GM21526 (cell line): Measurements from ENCODE around the gene ZRANB3.
"Not testable (repeated sequence)": the region's sequence is repeated elsewhere in the genome, so short reads cannot be mapped to it uniquely, and the experiment has no call there.

Experiments used
- ATAC-seq: cut with Tn5 transposase; IDR thresholded peaks from one replicate; pipeline ENCODE4 v1.9.1; 2021; ENCODE audit warnings: moderate library complexity; ENCODE audit not compliant: unreplicated experiment, low FRiP score

ZRANB3 gene

GRCh38 chr2:135530313-135531230 lies at the start of gene ZRANB3:
Gene ZRANB3, minus strand, starts transcription at chr2:135531218.
- ATAC-seq, result peak; percentile 74

DNA sequence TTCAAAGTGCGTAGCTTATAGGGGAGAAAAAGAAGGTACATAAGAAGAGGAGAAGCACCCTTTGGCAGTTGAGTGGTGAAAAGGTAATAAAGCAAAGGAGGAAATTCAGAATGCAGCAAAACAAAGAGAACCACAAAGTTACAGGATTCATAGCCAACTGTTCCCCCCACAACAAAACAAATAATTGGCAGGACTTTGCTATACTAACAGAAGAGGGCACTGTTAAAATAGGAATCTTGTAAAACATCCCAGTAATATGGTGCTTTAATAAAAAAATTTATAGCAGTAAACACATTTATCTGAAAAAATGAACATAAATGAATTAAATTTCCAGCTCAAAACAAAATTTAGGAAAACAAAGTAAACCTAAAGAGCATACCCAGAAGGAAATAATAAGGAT lies 42.6 kb upstream of the ZRANB3 start:
- no peak for ATAC-seq

GRCh38 chr2:135570884-135571283 lies 39.9 kb upstream of the ZRANB3 start:
- ATAC-seq, result no peak

DNA sequence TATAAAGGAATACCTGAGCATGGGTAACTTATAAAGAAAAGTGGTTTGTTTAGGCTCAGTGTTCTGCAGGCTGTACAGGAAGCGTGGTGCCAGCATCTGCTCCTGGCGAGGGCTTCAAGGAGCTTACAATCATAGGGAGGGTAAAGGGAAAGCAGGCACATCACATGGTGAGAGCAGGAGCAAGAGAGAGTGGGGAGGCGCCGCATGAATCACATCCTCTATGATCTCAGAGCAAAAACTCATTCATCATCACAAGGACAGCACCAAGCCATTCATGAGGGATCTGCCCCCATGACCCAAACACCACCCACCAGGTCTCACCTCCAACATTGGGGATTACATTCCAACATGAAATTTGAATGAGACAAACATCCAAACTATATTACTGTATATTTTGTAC lies 32.8 kb upstream of the ZRANB3 start:
- ATAC-seq, result no peak

GRCh38 chr2:135561925-135562324 lies 30.9 kb upstream of the ZRANB3 start:
- ATAC-seq, result no peak

DNA sequence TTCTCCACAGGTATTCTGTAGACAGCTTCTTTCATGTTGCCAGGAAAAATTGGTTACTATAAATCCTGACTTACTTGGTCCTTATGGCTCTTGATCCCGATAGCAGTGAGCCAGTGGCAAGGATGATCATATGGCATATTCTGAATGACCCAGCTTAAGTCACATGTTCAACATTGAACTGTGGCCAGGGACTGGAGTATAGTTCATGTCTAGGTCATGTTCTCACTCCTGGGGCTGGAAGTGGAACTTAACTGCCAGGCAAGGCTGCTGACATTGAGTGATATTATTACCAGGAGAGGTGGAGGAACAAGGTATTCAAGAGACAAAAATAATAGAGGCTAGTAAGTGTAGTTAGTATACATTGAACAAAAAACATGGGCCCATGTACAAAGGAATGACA lies 26.5 kb upstream of the ZRANB3 start:
- ATAC-seq, result no peak

DNA sequence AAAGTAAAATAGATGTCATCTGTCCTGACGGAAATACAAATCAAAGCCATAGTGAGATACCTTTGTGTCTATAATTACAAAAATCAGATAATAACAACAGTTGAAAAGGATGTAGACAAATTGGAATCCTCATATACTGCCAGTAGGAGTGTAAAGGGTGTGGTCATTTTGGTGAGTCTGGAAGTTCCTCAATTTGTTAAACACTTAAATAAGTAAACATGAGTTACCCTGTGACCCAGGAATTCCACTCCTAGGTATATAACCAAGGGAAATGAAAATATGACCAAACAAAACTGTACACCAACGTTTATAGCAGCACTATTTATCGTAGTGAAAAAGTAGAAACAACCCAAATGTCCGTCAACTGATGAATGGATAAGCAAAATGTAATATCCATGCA lies 24.3 kb upstream of the ZRANB3 start:
- ATAC-seq, result no peak

DNA sequence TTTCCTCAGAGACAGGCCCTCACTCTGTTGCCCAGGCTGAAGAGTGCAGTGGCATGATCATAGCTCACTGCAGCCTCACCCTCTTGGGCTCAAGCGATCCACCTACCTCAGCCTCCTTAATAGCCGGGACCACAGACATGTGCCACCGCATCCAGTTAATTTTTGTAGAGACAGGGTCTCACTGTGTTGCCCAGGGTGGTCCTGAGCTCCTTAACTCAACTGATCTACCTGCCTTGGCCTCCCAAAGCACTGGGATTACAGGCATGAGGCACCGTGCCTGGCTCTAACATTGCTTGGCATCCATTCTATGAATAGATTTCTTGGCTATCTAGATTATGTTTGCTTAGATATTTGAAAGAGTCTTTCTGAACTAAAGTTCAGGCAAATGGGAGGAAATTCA lies 21.9 kb upstream of the ZRANB3 start:
- ATAC-seq, result no peak

DNA sequence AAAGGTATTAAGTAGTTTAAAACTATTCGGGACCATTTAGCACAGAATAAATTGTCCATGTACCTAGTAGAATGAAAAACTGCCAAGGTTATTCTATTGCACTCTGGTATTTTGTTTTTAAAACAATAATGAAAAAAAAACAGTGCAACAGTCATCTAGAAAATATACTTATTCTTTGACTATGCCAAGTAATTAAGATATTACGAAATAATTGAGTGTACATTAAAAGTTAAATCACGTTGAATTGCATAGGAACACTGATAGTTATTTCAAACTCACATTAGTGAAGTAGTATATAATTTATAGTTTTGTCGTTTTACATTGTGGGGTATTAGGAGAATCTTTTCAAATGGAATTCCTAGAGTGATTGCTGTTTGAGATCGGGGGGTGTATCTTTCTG lies 20.3 kb upstream of the ZRANB3 start:
- ATAC-seq, result no peak

- no peak for ATAC-seq
Measured at GRCh38 chr2:135547311-135547710, 16.3 kb upstream of the ZRANB3 start.

DNA sequence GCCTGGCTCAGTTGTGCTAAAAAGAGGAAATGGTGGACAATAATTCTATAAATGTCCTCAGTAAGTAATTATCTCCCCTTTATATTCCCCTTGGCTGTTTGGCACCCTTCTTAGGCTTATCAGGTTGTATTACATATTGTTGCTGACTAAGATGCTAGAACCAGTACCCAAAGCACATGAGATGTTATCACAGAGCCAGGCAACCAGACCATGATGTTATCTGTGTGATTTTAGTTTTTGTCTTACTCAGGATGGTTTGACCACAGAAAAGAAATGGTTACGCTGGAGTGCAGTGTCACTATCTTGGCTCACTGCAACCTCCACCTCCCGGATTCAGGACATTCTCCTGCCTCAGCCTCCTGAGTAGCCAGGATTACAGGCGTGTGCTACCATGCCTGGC lies 15.4 kb upstream of the ZRANB3 start:
- ATAC-seq, result no peak

DNA sequence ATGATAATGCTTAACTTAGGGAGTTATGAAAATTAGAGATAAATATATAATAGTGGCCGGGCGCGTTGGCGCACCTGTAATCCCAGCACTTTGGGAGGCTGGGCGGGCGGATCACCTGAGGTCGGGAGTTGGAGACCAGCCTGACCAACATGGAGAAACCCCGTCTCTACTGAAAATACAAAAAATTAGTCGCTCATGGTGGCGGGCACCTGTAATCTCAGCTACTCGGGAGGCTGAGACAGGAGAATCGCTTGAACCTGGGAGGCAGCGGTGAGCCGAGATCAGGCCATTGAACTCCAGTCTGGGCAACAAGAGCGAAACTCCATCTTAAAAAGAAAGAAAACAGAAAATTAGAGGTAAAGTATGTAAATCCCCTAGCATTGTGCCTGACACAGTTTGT lies 2.5 kb upstream of the ZRANB3 start:
- not testable (repeated sequence) for ATAC-seq

GRCh38 chr2:135532581-135532980 lies 1.6 kb upstream of the ZRANB3 start:
- no peak for ATAC-seq

DNA sequence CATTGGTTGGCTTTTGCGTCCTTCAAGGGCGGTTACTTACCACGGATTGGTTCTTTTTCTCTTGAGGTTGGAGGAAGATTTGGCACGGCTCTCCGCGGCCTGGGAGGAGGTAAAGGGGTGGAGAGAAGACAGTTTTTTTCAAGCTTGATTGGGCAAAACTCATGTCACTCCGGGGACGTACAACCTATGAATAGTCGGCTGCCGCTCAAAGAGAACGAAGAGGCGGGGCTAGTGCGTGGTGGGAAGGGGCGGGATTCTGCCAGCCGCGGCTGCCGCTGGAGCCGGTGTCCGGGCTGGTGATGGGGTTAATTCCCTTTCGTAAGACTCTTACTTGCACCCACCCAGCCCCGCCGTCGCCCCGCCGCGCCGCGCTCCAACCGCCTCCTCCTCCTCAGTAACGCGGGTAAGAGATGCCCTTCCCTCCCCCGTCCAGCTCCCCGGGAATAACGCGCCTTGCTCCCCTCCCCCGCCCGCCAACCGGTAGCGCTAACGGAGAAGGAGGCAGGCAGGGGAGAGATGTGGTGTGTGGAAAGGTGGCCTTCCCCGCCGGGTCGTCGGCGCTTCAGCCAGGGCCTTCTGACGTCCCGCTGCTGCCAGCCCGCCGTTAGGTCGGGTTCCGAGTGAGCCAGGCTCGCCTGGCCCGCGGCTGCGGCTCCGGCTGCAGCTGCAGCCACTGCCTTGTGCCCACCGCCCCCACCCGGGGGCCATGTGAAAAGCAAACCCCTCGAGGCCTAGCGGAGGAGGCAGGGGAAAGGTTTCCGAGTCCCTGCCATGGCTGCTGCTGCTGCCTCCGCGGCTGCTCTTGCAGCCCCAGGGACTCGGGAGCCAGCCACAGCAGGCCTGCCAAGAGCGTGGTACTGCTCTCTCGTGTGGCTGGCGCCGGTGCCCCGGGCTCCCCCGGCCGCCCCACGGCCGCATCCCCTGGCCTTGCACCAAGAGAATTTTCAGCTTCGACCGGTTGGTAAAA lies 496 bp upstream of the ZRANB3 start, which contains the start of gene R3HDM1:
TSS of gene R3HDM1 (plus strand) at position 254 of the 967 bp plus-strand sequence. CDS start 73,362 bp downstream, outside the sequence.
- peak; percentile 75 for ATAC-seq

- no peak for ATAC-seq
Measured at GRCh38 chr2:135528006-135528405, 3.0 kb downstream of the ZRANB3 start.

- no peak for ATAC-seq
Measured at GRCh38 chr2:135525786-135526185, 5.2 kb downstream of the ZRANB3 start.

- no peak for ATAC-seq
Measured at GRCh38 chr2:135512099-135512498, 18.9 kb downstream of the ZRANB3 start.

DNA sequence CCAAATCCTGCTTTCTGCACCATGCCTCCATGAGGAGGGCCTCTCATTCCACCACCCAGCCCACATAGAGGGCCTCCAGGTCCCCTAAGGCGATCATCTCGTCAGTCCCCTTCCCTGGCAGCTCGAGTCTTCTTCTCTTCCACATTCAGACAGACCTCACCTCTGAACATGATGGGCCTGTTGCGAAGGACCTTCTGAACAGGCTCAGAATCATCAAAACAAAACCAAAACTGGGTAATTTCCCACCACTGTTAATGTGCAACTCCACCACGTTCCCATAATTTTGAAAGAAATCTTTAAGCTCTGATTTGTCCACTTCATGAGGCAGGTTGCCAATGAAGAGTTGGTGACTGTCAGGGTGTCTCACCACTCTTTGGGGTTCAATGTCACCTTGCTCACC lies 20.4 kb downstream of the ZRANB3 start:
- ATAC-seq, result no peak

DNA sequence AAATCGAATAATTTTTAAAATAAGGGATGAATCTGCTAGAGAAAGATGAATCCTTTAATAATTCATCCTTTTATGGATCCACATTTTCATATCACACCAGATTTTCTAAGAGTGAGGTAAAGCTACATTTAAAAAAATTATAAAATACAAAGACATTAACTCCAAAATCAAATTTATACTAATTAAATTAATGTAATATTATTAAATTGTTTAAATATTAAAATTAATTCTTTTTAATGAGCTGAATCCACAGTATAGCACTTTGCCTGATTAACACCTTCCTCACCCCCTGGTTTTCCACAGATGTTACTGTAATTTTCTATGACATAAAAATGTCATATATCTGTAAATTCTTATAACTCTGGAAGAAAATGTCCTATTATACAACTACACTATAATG lies 26.2 kb downstream of the ZRANB3 start:
- no peak for ATAC-seq

GRCh38 chr2:135498588-135498987 lies 32.4 kb downstream of the ZRANB3 start:
- ATAC-seq, result not testable (repeated sequence)

- ATAC-seq, result no peak
Measured at GRCh38 chr2:135494917-135495316, 36.1 kb downstream of the ZRANB3 start.
